IPS DF 4.7 (cell line): Measurements from ENCODE around the gene PARP12.

ENCODE experiments used
- DNase-seq: peaks from one replicate; pipeline ENCODE4 v3.0.0-alpha.2; 2013; ENCODE audit warnings: low spot score; ENCODE audit errors: extremely low read depth

PARP12 gene

GRCh38 chr7:140015471-140015970, 47.2 kb downstream of the PARP12 start:
- DNase-seq: no peak

DNA sequence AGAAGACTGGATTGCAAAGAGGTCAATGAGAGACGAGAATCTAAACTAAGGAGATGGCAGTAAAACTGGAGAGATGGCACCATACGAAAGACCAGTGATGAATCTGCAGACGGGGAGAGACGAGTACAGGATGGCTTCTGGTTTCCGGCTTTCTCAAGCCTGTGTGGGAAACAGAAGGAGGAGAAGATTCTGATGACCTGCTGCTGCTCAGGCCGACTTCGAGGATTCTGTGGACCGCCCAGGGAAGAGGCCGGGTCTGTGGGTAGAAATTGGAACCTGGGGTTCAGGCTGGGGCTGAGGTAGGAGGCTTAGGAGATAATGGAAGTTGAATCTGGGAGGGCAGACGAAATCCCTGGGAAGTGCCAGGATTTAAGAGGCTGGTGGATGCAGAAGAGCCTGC, 48.6 kb downstream of the PARP12 start:
- no peak for DNase-seq

DNA sequence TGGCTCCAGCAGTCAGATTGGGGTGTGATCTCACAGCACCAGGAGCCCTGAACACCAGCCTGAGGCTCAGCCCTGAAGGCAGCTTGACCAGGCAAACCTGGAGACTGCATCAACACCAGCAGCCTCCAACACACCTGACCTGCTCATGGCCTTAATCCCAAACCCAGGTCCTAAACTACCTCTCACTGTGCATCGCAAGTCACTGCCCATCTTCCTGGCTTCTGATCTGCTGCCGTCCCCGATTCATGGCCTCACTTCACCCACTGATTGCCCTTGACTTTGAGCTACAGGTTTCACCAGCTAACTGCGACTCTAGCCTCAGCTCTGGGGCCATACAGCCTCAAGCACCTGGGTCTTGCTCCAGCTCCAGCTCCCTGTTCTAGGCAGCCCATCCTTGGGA, 49.1 kb downstream of the PARP12 start:
- DNase-seq: no peak

DNA sequence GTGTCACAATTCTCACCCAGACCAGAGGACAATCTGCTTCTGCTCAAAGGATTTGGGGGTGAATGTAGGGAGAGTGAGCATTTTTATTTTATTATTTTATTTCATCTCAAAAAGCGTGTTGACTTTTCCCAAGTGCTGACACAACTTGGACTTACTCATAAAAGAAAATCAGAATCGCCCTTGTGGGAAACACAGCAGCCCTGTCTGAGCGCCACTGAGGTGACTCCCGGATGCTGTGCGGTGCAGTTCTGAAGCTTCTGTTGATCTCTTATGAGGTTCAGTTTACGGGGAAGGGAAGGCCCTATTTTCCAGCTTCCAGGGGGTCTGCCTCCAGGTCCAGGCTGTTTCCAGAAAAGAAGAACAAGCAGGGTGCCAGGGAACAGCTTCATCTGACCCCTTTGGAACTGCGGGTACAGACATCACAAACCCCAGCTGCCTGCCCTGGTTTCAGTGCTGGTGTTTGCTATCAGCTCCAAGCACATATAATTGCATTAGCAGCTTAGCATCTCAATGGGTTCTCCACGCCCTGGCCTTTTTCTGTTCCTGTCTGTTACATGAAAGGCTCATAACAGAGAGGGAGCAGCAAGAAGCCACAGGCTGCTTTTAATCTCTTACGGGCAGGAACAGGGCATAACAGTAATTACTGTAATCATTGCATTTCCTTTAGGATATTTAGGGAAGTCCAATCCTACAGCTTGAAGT, 52.4 kb downstream of the PARP12 start:
- no peak for DNase-seq

DNA sequence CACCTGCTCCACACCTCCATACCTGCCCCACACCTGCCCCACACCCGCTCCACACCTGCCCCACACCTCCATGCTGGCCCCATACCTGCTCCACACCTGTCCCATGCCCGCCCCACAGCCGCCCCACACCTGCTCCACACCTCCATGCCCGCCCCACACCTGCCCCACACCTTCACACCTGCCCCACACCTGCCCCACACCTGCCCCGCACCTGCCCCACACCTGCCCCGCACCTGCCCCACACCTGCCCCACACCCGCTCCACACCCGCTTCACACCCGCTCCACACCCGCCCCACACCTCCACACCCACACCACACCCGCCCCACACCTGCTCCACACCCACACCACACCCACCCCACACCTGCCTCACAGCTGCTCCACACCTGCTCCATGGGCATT, 53.0 kb downstream of the PARP12 start:
- DNase-seq: no peak

DNA sequence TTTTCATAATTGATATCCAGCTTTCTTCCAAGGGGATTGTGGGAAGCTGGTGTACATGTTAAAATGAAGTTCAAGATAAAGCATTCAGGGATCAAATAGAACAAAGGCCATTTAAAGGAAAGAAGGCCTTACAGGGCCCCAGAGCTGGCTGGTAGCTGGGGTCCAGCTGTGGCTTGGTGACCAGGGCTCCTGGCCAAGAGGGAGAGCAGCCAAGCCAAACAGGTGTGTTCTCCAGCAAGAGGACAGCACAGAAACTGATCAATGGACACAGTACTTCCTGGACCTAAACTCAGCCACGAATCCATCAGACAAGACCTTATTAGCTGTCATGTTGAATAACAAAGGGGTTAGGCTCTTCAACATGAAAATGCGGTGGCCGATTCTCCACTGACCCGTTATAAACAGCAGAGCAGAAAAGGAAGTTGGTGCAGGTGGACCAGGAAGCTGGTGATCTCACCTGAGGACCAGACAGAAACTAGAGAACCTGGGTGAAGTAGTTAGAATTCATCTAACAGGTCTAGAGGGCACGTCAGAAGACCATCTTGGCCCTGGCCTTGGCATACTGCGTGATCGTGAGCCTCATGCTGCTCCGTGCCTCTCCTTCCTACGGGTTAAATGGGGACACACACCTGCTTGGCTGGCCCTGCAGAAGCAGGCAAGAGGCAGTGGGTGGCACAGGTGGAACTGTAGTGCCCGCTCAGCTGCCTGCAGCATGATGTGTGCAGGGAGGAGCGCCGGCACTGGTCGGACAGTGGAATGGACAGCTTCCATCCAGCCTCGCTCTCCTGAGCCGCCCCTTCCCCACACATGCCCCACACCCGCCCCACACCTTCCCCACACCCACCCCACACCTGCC, 53.8 kb downstream of the PARP12 start:
- DNase-seq: no peak

DNA sequence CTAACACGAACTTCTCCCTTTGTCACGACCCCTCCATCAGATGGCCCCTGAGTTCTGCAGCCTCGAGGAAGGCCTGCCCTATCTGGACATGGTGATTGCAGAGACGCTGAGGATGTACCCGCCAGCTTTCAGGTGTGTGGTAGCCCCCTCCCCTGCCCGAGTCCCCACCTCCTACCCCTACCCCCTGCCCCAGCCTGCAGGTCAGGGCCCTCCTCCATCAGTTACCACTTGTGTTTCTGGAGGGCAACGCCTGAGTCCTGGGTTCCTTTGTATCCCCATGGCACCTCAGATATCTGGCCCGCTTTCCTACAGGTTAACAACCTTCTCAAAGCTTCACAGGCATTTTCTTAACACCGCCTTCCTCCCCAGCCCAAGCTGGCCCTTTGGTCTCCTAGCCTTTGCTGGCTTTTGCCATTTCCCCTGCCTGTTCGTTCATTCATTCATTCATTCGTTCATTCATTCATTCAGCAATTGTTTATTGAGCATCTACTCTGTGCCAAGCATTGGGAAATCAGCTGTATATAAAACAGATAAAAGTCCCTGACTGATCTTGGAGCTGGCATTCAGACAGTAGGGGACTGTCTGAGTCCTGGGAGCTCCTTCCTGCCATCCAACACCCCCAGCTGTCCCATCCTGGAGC, 55.6 kb downstream of the PARP12 start:
- no peak for DNase-seq

GRCh38 chr7:140006600-140006999, 56.2 kb downstream of the PARP12 start:
- DNase-seq: no peak

DNA sequence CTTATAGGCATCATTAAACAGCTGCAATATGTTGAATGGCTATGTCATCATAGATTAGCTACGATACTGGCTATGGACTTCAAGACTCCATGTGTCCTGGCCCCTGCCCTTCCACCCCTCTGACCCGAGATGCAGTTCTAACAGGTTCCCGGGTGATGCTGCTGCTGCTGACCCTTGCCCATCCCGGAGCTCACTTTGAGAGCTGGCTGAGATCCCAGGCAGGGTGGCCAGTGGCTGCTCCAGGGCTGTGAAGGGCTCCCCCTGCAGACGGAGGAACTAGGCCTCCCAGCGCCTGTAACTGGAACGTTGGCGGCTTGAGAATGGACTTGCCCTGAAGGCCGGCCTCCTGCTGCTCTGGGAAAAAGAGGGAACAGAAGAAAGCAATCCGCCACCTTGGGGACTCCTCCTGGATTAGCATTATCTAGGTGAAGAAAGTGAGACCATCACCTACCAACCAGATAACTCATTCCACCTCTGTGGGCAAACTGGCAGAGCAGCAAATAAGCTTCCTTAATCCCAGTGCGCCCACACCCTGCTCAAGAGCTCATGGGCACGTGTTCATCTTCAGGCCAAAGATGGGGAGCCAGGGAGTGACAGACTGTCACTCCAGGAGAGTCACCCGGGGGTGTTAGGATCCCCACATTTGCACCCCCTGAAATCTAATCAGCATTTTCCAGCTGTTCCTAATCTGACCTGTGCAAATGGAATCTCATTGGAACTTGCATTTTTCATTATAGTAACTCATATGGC, 56.8 kb downstream of the PARP12 start:
- DNase-seq: no peak

DNA sequence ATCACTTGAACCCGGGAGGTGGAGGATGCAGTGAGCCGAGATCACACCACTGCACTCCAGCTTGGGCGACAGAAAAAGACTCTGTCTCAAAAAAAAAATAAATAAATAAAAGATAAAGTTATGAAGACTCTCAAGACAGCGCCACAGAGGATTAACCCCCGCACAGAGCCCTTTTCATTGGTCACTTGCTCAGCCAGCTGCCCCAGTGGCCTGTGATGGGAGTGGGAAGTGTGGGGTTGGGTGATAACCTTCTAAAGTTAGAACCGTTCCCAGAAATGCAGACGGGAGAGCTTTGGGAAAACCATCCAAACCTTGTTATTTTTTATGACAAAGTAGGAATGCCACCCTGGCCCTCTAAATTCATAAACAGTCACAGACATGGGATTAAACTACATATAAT, 57.4 kb downstream of the PARP12 start:
- no peak for DNase-seq

- DNase-seq: no peak
Measured at GRCh38 chr7:140004672-140005071, 58.1 kb downstream of the PARP12 start.

GRCh38 chr7:140003913-140004382, 58.8 kb downstream of the PARP12 start:
- DNase-seq: peak; percentile 51

- no peak for DNase-seq
Measured at GRCh38 chr7:140000666-140001268, 62.0 kb downstream of the PARP12 start.

DNA sequence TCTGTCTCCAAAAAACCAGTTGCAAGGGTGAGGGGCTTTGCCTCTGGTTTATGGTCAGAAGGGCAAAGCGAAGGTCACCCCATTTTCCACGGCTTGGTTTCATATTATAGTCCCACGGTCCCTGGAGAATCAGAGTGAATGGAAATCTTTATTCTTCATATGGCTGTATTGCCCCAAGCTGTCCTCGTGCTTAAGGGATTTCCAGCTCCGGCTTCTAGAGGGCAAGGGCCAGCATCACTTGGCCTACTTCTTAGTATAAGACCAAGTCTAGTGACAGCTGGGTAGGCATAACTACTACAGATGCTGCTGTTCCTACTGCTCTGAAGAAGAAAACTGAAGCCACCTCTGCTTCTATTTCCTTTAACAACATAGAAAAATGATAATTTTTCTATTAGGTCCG, 63.2 kb downstream of the PARP12 start:
- DNase-seq: no peak

DNA sequence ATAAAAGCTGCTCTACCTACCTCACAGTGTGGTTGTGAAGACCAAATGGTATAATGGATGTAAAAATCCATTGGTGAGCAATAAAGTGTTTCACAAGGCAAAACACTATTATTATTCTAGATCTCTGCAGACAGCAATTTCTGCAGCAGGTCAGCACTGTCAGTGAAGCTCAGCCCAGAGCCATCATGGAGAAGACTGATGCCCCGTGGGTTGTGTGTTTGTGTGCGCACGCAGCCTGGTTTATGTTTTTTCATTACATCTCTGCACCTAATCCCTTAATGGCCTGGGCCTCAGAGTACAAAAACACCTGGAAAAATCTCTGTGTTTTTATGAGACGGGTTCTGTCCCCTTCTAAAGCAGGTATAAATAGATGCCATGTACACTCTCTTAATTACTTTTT, 64.2 kb downstream of the PARP12 start:
- no peak for DNase-seq

- DNase-seq: no peak
Measured at GRCh38 chr7:139995017-139995915, 67.5 kb downstream of the PARP12 start.

GRCh38 chr7:139994356-139994755, 68.4 kb downstream of the PARP12 start:
- DNase-seq: no peak

DNA sequence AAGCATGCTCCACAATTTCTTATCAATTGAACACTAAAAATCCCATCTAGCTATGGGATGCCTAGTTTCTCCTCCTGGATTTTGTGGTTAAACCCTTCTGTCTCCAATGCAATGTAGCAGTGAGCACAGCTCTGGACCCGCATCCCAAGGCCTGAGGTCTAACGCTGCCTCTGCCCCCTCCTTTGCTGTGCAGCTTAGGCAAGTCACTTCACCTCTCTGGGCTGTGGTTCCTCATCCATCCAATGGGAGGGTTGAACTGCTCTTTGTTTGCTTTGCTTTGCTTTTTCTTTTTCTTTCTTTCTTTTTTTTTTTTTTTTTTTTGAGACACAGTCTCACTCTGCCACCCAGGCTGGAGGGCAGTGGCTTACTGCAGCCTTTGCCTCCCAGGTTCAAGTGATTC, 69.2 kb downstream of the PARP12 start:
- DNase-seq: no peak

DNA sequence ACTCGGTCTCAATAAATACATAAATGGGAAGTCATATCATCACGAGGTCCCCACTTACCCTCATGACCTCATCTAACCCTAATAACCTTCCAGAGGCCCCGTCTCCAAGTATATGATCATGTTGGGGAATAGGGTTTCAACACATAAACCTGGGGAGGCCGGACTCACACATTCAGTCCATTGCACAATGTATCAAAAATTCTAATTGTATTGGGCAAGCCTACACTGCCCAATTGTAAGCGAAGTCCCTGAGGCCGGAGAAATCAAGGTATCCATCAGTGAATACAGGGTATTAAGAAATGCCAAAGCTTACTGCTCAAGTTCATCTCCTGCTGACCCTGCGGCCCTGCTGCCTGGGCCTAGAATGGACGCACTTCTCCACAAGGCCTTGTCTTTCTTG, 69.6 kb downstream of the PARP12 start:
- DNase-seq: no peak
